Lung (tissue), 12 donors: ENCODE data around the gene CCDC14. TPM values are rescaled to one million over a fixed set of nuclear protein-coding genes. Genes with fewer than 3 reads are reported as not detected.
"Not testable (repeated sequence)": the region's sequence is repeated elsewhere in the genome, so short reads cannot be mapped to it uniquely, and the experiment has no call there.

Source experiments
- ATAC-seq: fragments of 200-7000 bp; cut with Tn5 transposase; one replicate; pipeline ENCODE4 v1.9.1; 2020; ENCODE audit warnings: moderate number of reproducible peaks; ENCODE audit not compliant: insufficient read depth, low FRiP score
- DNase-seq, 3 donors: peaks; one replicate each; pipeline ENCODE4 v3.0.0-alpha.2; 2013 to 2017
- H3K27ac ChIP-seq, 2 donors: one replicate each; pipeline ENCODE4 v1.5.1; 2013; ENCODE audit warnings: mild to moderate bottlenecking in 2 of 2, moderate library complexity in 2 of 2, control low read depth in 1 of 2, inconsistent platforms in 1 of 2, low read depth in 1 of 2, low read length in 1 of 2
- H3K27me3 ChIP-seq, 3 donors: one replicate each; pipeline ENCODE4 v1.5.1; 2013; ENCODE audit warnings: low read length in 2 of 3; ENCODE audit not compliant: control insufficient read depth in 3 of 3, insufficient read depth in 3 of 3
- H3K36me3 ChIP-seq, 4 donors: one replicate each; pipeline ENCODE4 v1.5.1; 2013; ENCODE audit warnings: low read length in 4 of 4, mild to moderate bottlenecking in 1 of 4, moderate library complexity in 1 of 4; ENCODE audit not compliant: control insufficient read depth in 4 of 4, insufficient read depth in 4 of 4
- H3K4me1 ChIP-seq, 5 donors: one replicate each; pipeline ENCODE4 v1.5.1; 2013; ENCODE audit warnings: low read length in 5 of 5, mild to moderate bottlenecking in 2 of 5, moderate library complexity in 1 of 5; ENCODE audit not compliant: control insufficient read depth in 5 of 5, insufficient read depth in 5 of 5
- H3K4me3 ChIP-seq: one replicate; pipeline ENCODE4 v1.5.1; 2013; ENCODE audit warnings: mild to moderate bottlenecking, control low read depth, moderate library complexity
- H3K9ac ChIP-seq, 2 donors: one replicate each; pipeline ENCODE4 v1.5.1; 2013; ENCODE audit warnings: low read length in 2 of 2, control low read depth in 1 of 2; ENCODE audit not compliant: insufficient read depth in 1 of 2
- H3K9me3 ChIP-seq, 4 donors: one replicate each; pipeline ENCODE4 v1.5.1; 2013; ENCODE audit warnings: low read length in 3 of 4, mild to moderate bottlenecking in 1 of 4, moderate library complexity in 1 of 4; ENCODE audit not compliant: control insufficient read depth in 4 of 4, insufficient read depth in 3 of 4
- CTCF ChIP-seq: IDR thresholded peaks from 2 replicates; pipeline ENCODE4 v1.5.1; 2012; ENCODE audit warnings: mild to moderate bottlenecking; ENCODE audit errors: control extremely low read depth, extremely low read depth
- WGBS, 2 donors: extraction: QIAGEN DNeasy Blood & Tissue Kit; methylation state at CpG; one replicate each; pipeline ENCODE4 v1.1.7; 2013; 5-methylcytosine and 5-hydroxymethylcytosine counted together
- polyA plus RNA-seq, 2 donors: library from polyadenylated mRNA; stranded (reverse); fragments of 200-250 nt; gene quantifications; one replicate each; pipeline ENCODE4 v1.2.1, GENCODE V29; 2013
- total RNA-seq, 2 donors: library from RNA; depleted of rRNA in 1 of 2; stranded (reverse); fragments of >200 nt in 1 of 2; gene quantifications; one replicate each; pipeline ENCODE4 v1.2.1, GENCODE V29; 2014 to 2021
- donor health status: control.
- donor health status: control.
- donor health status: Bipolar disorder and iron deficiency.
- donor health status: healthy.
- donor health status: DM: yes; HTN: yes; CAD: no.

The CCDC14 gene
- total and polyA plus RNA-seq, 4 donors: 12.5 to 121 (median 36.6) TPM

GRCh38 chr3:123979525-123980501 is 18.8 kb upstream of the CCDC14 start:
- TF ChIP-seq CTCF: peak; percentile 30

GRCh38 chr3:123976904-123977303 is 15.9 kb upstream of the CCDC14 start:
- not testable (repeated sequence) for H3K9me3 ChIP-seq, H3K4me1 ChIP-seq, H3K27me3 ChIP-seq, ATAC-seq, DNase-seq, H3K4me3 ChIP-seq, H3K27ac ChIP-seq, H3K9ac ChIP-seq, H3K36me3 ChIP-seq
- 66% methylated on average over 7 of the region's 7 CpGs; no CpG with 5 or more reads in 1 of the 2 donors for WGBS, 2 donors

More at GRCh38 chr3:123979525-123980501, 18.8 kb upstream of the CCDC14 start:
- WGBS, 2 donors: 12 to 14% methylated on average over 23 to 27 of the region's 29 CpGs
- not testable (repeated sequence) for H3K4me3 ChIP-seq, H3K9ac ChIP-seq, H3K4me1 ChIP-seq, H3K27ac ChIP-seq, H3K9me3 ChIP-seq, H3K36me3 ChIP-seq, H3K27me3 ChIP-seq
- ATAC-seq (peak; percentile 90), DNase-seq (peak; percentile 59 to 72 (median 60))

GRCh38 chr3:123976181-123976898 is 15.3 kb upstream of the CCDC14 start:
- not testable (repeated sequence) for H3K27me3 ChIP-seq, DNase-seq, H3K36me3 ChIP-seq, H3K9ac ChIP-seq, H3K4me3 ChIP-seq, H3K27ac ChIP-seq, ATAC-seq, H3K4me1 ChIP-seq, H3K9me3 ChIP-seq
- WGBS, 2 donors: 75 to 79% methylated on average over 4 of the region's 4 CpGs

GRCh38 chr3:123975030-123975429 is 14.0 kb upstream of the CCDC14 start:
- ATAC-seq, H3K9me3 ChIP-seq, H3K4me3 ChIP-seq, H3K4me1 ChIP-seq, H3K27me3 ChIP-seq, DNase-seq, H3K27ac ChIP-seq, H3K36me3 ChIP-seq, H3K9ac ChIP-seq: not testable (repeated sequence)
- WGBS, 2 donors: 73 to 94% methylated on average over 4 to 5 of the region's 7 CpGs
